Measurements from ENCODE around the gene RFK.

- TF ChIP-seq TAF1 (IDR thresholded peaks at IDR 0.05; ENCODE audit: borderline replicate concordance, low read depth, low read length) (no peak), POLR2A (IDR thresholded peaks at IDR 0.05; ENCODE audit: low read depth, low read length) (no peak)
These were observed 6.4 kb upstream of the RFK start for GRCh38 chr9:76400534-76401096.

Measured in GM12892 (cell line).